T-helper 2 cell treated with Interferon-gamma antibody and Interleukin-4, amounts not matched to agents 5 μg/mL and 100 μg/mL, for 36 hours (primary cell): ENCODE measurements around the gene ZNF578.
"Not testable (repeated sequence)": the region's sequence is repeated elsewhere in the genome, so short reads cannot be mapped to it uniquely, and the experiment has no call there.

Experiments
- DNase-seq: peaks from one replicate; pipeline ENCODE4 v3.0.0; 2021; ENCODE audit warnings: low spot score
- H3K27ac Mint-ChIP-seq: one replicate; pipeline ENCODE4 v1.8.0; 2021; ENCODE audit warnings: mild to moderate bottlenecking, mixed read lengths
- H3K27me3 Mint-ChIP-seq: one replicate; pipeline ENCODE4 v1.8.0; 2021; ENCODE audit warnings: low read depth, mixed read lengths
- H3K36me3 Mint-ChIP-seq: one replicate; pipeline ENCODE4 v1.8.0; 2021; ENCODE audit warnings: low read depth, mixed read lengths
- H3K4me1 Mint-ChIP-seq: one replicate; pipeline ENCODE4 v1.8.0; 2021; ENCODE audit warnings: low read depth, mixed read lengths
- H3K4me3 Mint-ChIP-seq: one replicate; pipeline ENCODE4 v1.8.0; 2022; ENCODE audit warnings: mild to moderate bottlenecking, moderate library complexity, mixed read lengths
- H3K9me3 Mint-ChIP-seq: one replicate; pipeline ENCODE4 v1.8.0; 2021; ENCODE audit warnings: mixed read lengths

The ZNF578 gene

GRCh38 chr19:52527956-52528351 is 74.6 kb downstream of the ZNF578 start:
- H3K4me1 Mint-ChIP-seq: peaks cover 14% of the 10 kb centered on the region
- H3K36me3 Mint-ChIP-seq: peaks cover 34% of the 10 kb centered on the region
- peaks cover 27% of the 10 kb centered on the region for H3K9me3 Mint-ChIP-seq
- no peak for DNase-seq
- H3K4me3 Mint-ChIP-seq: peak overlapping the region; percentile 99
- H3K27me3 Mint-ChIP-seq: no peaks in the 10 kb centered on the region
- H3K27ac Mint-ChIP-seq: peak overlapping the region; percentile 98

- peaks cover 42% of the 10 kb centered on the region for H3K9me3 Mint-ChIP-seq
- peaks cover 27% of the 10 kb centered on the region for H3K4me1 Mint-ChIP-seq
- peaks cover 65% of the 10 kb centered on the region for H3K36me3 Mint-ChIP-seq
- no peak overlapping the region for H3K27ac Mint-ChIP-seq
- no peak overlapping the region for H3K4me3 Mint-ChIP-seq
- H3K27me3 Mint-ChIP-seq: no peaks in the 10 kb centered on the region
- DNase-seq: no peak
Measured at GRCh38 chr19:52532480-52532879, 79.1 kb downstream of the ZNF578 start.

DNA sequence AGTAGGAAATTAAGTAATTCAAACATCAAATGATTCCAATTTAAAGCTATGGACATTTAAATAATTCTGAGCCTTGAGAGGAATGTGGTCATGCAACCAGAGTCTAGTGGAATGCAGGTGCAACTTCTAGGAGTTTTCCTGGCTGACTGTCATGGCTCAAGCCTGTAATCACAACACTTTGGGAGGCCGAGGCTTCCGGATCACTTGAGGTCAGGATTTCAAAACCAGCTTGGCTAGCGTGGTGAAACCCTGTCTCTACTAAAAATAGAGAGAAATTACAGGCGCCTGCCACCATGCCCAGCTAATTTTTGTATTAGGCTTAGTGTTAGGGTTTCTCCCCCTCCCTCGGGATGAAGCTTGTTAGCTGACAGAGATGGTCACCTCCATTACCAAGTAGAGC is 80.5 kb downstream of the ZNF578 start:
- H3K27ac Mint-ChIP-seq: no peak overlapping the region
- peaks cover 42% of the 10 kb centered on the region for H3K9me3 Mint-ChIP-seq
- peaks cover 66% of the 10 kb centered on the region for H3K36me3 Mint-ChIP-seq
- H3K4me3 Mint-ChIP-seq: peak overlapping the region; percentile 85
- DNase-seq: no peak
- peaks cover 20% of the 10 kb centered on the region for H3K4me1 Mint-ChIP-seq
- H3K27me3 Mint-ChIP-seq: no peaks in the 10 kb centered on the region

DNA sequence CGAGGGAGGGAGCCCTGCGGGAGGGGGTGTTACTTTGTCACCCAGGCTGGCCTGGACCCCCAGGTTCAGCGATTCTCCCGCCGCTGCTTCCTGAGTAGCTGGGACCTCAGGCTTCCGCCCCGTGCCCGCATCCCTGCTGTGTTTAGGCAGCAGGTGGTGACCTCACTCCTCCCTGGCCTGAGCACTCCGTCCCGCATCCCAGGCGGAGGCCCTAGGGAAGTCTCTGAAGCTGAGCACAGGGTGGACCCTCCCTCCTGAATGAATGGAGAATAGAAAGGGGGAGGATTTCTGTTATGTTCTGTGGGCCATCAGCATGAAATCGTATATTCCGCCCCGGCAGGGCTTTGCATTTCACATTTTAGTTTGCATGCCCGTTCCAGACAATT is 82.0 kb downstream of the ZNF578 start:
- H3K4me1 Mint-ChIP-seq: peaks cover 17% of the 10 kb centered on the region
- peaks cover 44% of the 10 kb centered on the region for H3K9me3 Mint-ChIP-seq
- not testable (repeated sequence) for H3K27me3 Mint-ChIP-seq, DNase-seq
- H3K4me3 Mint-ChIP-seq: peak overlapping the region; percentile 85
- peak overlapping the region; percentile 92 for H3K27ac Mint-ChIP-seq
- H3K36me3 Mint-ChIP-seq: peaks cover 69% of the 10 kb centered on the region

DNA sequence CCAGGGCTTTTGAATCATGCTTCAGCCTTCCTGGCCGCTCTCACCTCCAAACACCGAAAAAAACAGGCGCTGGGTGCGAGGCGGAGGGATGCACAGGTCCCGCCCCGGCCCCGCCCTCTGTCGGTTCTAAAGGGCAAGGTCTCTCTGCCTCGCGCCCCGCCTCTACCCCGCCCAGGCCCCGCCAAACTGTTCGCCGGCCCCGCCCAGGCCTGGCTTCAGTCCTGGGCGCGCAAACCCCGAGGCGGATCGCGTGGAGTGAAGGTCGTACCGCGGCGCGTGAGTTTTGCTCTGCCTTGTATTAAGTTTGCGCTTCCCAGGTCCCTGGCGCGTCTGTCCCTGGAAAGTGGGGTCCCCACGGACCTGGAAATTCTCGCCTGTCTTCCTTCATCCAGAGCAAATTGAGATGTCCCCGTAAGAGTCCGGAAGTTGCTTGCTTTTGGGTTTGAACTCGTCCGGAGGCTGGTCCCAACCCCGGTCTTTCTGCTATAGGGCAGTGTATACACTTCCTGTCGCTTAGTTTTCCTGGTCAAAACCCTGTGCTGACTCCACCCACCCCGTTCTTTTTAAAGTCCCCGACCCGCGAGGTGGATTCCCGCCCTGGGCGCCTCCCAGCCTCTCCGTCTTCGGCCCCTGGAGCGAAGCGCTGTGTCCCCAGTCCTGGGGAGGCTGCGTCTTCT is 82.6 kb downstream of the ZNF578 start:
- peak; percentile 82 for DNase-seq
- Mint-ChIP-seq H3K27ac (peak overlapping the region; percentile 92), H3K4me1 (peaks cover 17% of the 10 kb centered on the region), H3K27me3 (no peaks in the 10 kb centered on the region), H3K4me3 (peak overlapping the region; percentile 85), H3K36me3 (peaks cover 71% of the 10 kb centered on the region), H3K9me3 (peaks cover 48% of the 10 kb centered on the region)

GRCh38 chr19:52536448-52536800 is 83.1 kb downstream of the ZNF578 start:
- Mint-ChIP-seq H3K4me3 (peak overlapping the region; percentile 85), H3K27ac (peak overlapping the region; percentile 92), H3K4me1 (peaks cover 17% of the 10 kb centered on the region), H3K9me3 (peaks cover 52% of the 10 kb centered on the region), H3K27me3 (no peaks in the 10 kb centered on the region), H3K36me3 (peaks cover 74% of the 10 kb centered on the region)
- no peak for DNase-seq

- not testable (repeated sequence) for H3K4me3 Mint-ChIP-seq, DNase-seq, H3K27ac Mint-ChIP-seq, H3K27me3 Mint-ChIP-seq
- H3K36me3 Mint-ChIP-seq: peaks cover 79% of the 10 kb centered on the region
- peaks cover 30% of the 10 kb centered on the region for H3K4me1 Mint-ChIP-seq
- H3K9me3 Mint-ChIP-seq: peaks cover 57% of the 10 kb centered on the region
Measured at GRCh38 chr19:52538815-52539214, 85.5 kb downstream of the ZNF578 start.

DNA sequence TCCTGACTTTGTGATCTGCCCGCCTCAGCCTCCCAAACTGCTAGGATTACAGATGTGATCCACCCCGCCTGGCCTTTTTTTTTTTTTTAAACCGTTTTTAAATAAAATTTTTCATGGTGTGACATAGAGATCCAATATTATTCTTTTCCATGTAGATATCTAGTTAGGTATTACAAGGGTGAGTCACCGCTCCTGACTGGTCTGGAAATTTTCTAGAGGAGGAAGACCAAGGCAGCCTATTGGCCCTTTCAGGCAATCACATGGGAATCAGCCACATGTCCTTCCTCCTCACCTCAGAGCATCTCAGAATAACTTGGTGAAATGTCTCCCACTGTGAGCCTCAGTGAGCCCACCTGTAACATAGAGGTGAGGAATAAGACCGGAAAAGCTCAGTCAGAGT is 87.8 kb downstream of the ZNF578 start:
- Mint-ChIP-seq H3K9me3 (peaks cover 57% of the 10 kb centered on the region), H3K36me3 (peaks cover 85% of the 10 kb centered on the region), H3K4me1 (peaks cover 23% of the 10 kb centered on the region)
- not testable (repeated sequence) for H3K27me3 Mint-ChIP-seq, H3K27ac Mint-ChIP-seq, H3K4me3 Mint-ChIP-seq, DNase-seq

GRCh38 chr19:52541608-52542007 is 88.3 kb downstream of the ZNF578 start:
- DNase-seq: no peak
- Mint-ChIP-seq H3K9me3 (peaks cover 54% of the 10 kb centered on the region), H3K27ac (no peak overlapping the region), H3K4me3 (no peak overlapping the region), H3K36me3 (peaks cover 85% of the 10 kb centered on the region), H3K27me3 (no peaks in the 10 kb centered on the region), H3K4me1 (peaks cover 19% of the 10 kb centered on the region)

- peaks cover 49% of the 10 kb centered on the region for H3K9me3 Mint-ChIP-seq
- H3K27me3 Mint-ChIP-seq, DNase-seq: not testable (repeated sequence)
- H3K27ac Mint-ChIP-seq: peak overlapping the region; percentile 29
- H3K4me3 Mint-ChIP-seq: peak overlapping the region; percentile 37
- H3K36me3 Mint-ChIP-seq: peaks cover 85% of the 10 kb centered on the region
- H3K4me1 Mint-ChIP-seq: peaks cover 14% of the 10 kb centered on the region
Measured at GRCh38 chr19:52542541-52542940, 89.2 kb downstream of the ZNF578 start.

DNA sequence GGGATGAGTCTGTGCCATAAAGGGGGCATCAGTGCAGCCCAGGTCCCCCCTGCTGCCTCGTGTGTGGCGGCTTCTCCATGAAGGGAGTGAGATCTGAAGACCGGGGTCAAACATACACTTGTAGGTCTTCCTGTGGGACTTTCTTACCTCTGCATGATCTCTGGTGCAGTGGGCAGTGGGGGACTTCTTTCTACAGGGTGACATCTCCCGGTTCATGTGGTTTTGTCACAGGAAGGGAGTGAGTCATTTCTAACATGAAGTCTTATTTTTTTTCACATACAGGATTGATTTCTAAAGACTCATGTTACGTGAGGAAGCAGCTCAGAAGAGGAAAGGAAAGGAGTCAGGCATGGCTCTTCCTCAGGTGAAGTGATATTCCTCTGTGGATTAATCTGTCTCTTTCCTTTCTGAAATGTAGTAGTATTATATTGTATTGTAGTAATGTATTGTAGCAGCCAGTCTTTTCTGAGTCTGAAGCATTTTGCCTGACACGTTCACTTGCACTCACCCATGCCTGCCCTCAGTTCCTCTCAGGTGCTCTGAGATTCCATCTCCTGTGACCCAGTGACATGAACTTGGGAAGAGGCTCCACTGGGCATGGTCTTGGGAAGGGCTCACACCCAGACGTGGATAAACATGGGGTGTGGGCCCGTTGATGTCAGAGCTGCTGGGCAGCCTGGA is 89.8 kb downstream of the ZNF578 start:
- Mint-ChIP-seq H3K27me3 (no peaks in the 10 kb centered on the region), H3K4me3 (peak overlapping the region; percentile 37), H3K36me3 (peaks cover 89% of the 10 kb centered on the region), H3K9me3 (peaks cover 53% of the 10 kb centered on the region), H3K27ac (peak overlapping the region; percentile 29), H3K4me1 (peaks cover 14% of the 10 kb centered on the region)
- DNase-seq: peak; percentile 23

DNA sequence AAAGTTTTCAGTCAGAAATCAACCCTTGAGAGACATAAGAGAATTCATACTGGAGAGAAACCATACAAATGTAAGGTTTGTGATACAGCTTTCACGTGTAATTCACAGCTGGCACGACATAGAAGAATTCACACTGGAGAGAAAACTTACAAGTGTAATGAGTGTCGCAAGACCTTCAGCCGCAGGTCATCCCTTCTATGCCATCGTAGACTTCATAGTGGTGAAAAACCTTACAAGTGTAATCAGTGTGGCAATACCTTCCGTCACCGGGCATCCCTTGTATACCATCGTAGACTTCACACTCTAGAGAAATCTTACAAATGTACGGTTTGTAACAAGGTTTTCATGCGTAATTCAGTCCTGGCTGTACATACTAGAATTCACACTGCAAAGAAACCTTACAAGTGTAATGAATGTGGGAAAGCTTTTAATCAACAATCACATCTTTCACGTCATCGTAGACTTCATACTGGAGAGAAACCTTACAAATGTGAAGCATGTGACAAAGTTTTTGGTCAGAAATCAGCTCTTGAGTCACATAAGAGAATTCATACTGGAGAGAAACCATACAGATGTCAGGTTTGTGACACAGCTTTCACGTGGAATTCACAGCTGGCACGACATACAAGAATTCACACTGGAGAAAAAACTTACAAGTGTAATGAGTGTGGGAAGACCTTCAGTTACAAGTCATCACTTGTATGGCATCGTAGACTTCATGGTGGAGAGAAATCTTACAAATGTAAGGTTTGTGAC is 101.0 kb downstream of the ZNF578 start:
- Mint-ChIP-seq H3K4me1 (no peaks in the 10 kb centered on the region), H3K27ac (no peak overlapping the region), H3K27me3 (no peaks in the 10 kb centered on the region), H3K9me3 (peaks cover 61% of the 10 kb centered on the region), H3K4me3 (no peak overlapping the region), H3K36me3 (peaks cover 83% of the 10 kb centered on the region)
- no peak for DNase-seq

GRCh38 chr19:52557231-52557995 is 104.1 kb downstream of the ZNF578 start:
- Mint-ChIP-seq H3K27me3 (no peaks in the 10 kb centered on the region), H3K9me3 (peaks cover 64% of the 10 kb centered on the region), H3K4me1 (no peaks in the 10 kb centered on the region), H3K4me3 (no peak overlapping the region), H3K36me3 (peaks cover 82% of the 10 kb centered on the region), H3K27ac (no peak overlapping the region)
- no peak for DNase-seq
